Smooth muscle cell (in vitro differentiated cells): ENCODE data around the gene SNAPIN. TPM values are rescaled to one million over a fixed set of nuclear protein-coding genes. Genes with fewer than 3 reads are reported as not detected.

Experiments
- DNase-seq: peaks from one replicate; lab custom pipeline; 2025; ENCODE audit not compliant: unreplicated experiment; lab: John Stamatoyannopoulos, UW
- H2AFZ ChIP-seq: fragments of 200-600 bp; sonication (generic); 2 replicates; pipeline ENCODE4 v1.6.0; 2016; ENCODE audit warnings: antibody characterized with exemption, low read depth, mild to moderate bottlenecking
- H3F3A ChIP-seq: fragments of 200-600 bp; sonication (generic); 2 replicates; pipeline ENCODE4 v1.6.0; 2017; ENCODE audit warnings: antibody characterized with exemption, low read depth
- H3K27ac ChIP-seq: fragments of 200-600 bp; sonication (generic); 2 replicates; pipeline ENCODE4 v1.5.1; 2016; ENCODE audit warnings: low read depth, mild to moderate bottlenecking
- H3K27me3 ChIP-seq: fragments of 200-600 bp; sonication (generic); 2 replicates; pipeline ENCODE4 v1.6.1; 2016; ENCODE audit warnings: low read depth, mild to moderate bottlenecking
- H3K36me3 ChIP-seq: fragments of 200-600 bp; sonication (generic); 2 replicates; pipeline ENCODE4 v1.5.1; 2016; ENCODE audit warnings: low read depth
- H3K4me1 ChIP-seq: fragments of 200-600 bp; sonication (generic); 2 replicates; pipeline ENCODE4 v1.5.1; 2016; ENCODE audit warnings: low read depth
- H3K4me2 ChIP-seq: fragments of 200-600 bp; sonication (generic); 2 replicates; pipeline ENCODE4 v1.6.0; 2016; ENCODE audit warnings: mild to moderate bottlenecking
- H3K4me3 ChIP-seq: fragments of 200-600 bp; sonication (generic); 2 replicates; pipeline ENCODE4 v1.5.1; 2016; ENCODE audit warnings: mild to moderate bottlenecking
- H3K79me2 ChIP-seq: fragments of 200-600 bp; sonication (generic); 2 replicates; pipeline ENCODE4 v1.6.0; 2016; ENCODE audit warnings: low read depth, mild to moderate bottlenecking
- H3K9ac ChIP-seq: fragments of 200-600 bp; sonication (generic); 2 replicates; pipeline ENCODE4 v1.6.0; 2016; ENCODE audit warnings: low read depth
- H3K9me3 ChIP-seq: fragments of 200-600 bp; sonication (generic); replicated peaks from 2 replicates; pipeline ENCODE4 v1.5.1; 2016; ENCODE audit warnings: low read depth
- H4K20me1 ChIP-seq: fragments of 200-600 bp; sonication (generic); 2 replicates; pipeline ENCODE4 v1.6.0; 2016; ENCODE audit warnings: low read depth
- CTCF ChIP-seq: fragments of 200-600 bp; sonication (generic); IDR thresholded peaks from 2 replicates; pipeline ENCODE4 v1.5.1; 2017; ENCODE audit warnings: borderline replicate concordance, mild to moderate bottlenecking, antibody characterized with exemption; ENCODE audit not compliant: insufficient read depth, poor library complexity, severe bottlenecking
- WGBS: methylation state at CpG from one replicate; pipeline ENCODE4 v1.1.7; 2016; ENCODE audit warnings: low lambda C conversion rate; 5-methylcytosine and 5-hydroxymethylcytosine counted together
- polyA plus RNA-seq: library from polyadenylated mRNA; unstranded; fragments of >200 nt; fragmentation: Nextera tagmentation; extraction: Ambion mirVana; gene quantifications from 2 replicates; pipeline ENCODE4 v1.2.1, GENCODE V29; 2016
- total RNA-seq: library from RNA; depleted of rRNA; stranded (reverse); fragments of >200 nt; gene quantifications from 2 replicates; pipeline ENCODE4 v1.2.3, GENCODE V29; 2014

Gene SNAPIN
- total and polyA plus RNA-seq, 2 experiments from 2014 or later: 52.0 to 65.5 TPM

GRCh38 chr1:153610334-153610733, 48.2 kb upstream of the SNAPIN start:
- Histone ChIP-seq H3K27ac (peak overlapping the region; percentile 93), H3F3A (peaks cover 16% of the 10 kb centered on the region), H4K20me1 (no peaks in the 10 kb centered on the region), H3K4me3 (peak overlapping the region; percentile 21), H3K79me2 (peaks cover 33% of the 10 kb centered on the region), H3K36me3 (no peaks in the 10 kb centered on the region), H3K27me3 (no peaks in the 10 kb centered on the region), H3K9me3 (no peaks in the 10 kb centered on the region), H3K4me1 (peaks cover 47% of the 10 kb centered on the region), H2AFZ (no peak overlapping the region), H3K4me2 (peak overlapping the region; percentile 99), H3K9ac (peak overlapping the region; percentile 17)
- no peak for TF ChIP-seq CTCF
- DNase-seq: no peak
- 59% methylated on average over 4 of the region's 4 CpGs for WGBS

- Histone ChIP-seq H3K36me3 (no peaks in the 10 kb centered on the region), H4K20me1 (no peaks in the 10 kb centered on the region), H3K9me3 (no peaks in the 10 kb centered on the region), H3K4me2 (peak overlapping the region; percentile 99), H3F3A (peaks cover 16% of the 10 kb centered on the region), H3K79me2 (peaks cover 33% of the 10 kb centered on the region), H2AFZ (no peak overlapping the region), H3K27me3 (no peaks in the 10 kb centered on the region), H3K4me3 (peak overlapping the region; percentile 79), H3K4me1 (peaks cover 47% of the 10 kb centered on the region), H3K27ac (peak overlapping the region; percentile 93), H3K9ac (peak overlapping the region; percentile 17)
- no peak for DNase-seq
- 56% methylated on average over 4 of the region's 7 CpGs for WGBS
- TF ChIP-seq CTCF: no peak
Measured at GRCh38 chr1:153610811-153611301, 47.6 kb upstream of the SNAPIN start.

- peaks cover 33% of the 10 kb centered on the region for H3K79me2 ChIP-seq
- no peaks in the 10 kb centered on the region for H3K9me3 ChIP-seq
- no peaks in the 10 kb centered on the region for H4K20me1 ChIP-seq
- peaks cover 16% of the 10 kb centered on the region for H3F3A ChIP-seq
- peak overlapping the region; percentile 69 for H3K27ac ChIP-seq
- no peaks in the 10 kb centered on the region for H3K27me3 ChIP-seq
- peak overlapping the region; percentile 99 for H3K4me2 ChIP-seq
- no peaks in the 10 kb centered on the region for H3K36me3 ChIP-seq
- DNase-seq: no peak
- 100% methylated on average over 1 of the region's 1 CpG for WGBS
- no peak overlapping the region for H2AFZ ChIP-seq
- no peak for TF ChIP-seq CTCF
- H3K4me1 ChIP-seq: peaks cover 47% of the 10 kb centered on the region
- peak overlapping the region; percentile 86 for H3K9ac ChIP-seq
- peak overlapping the region; percentile 79 for H3K4me3 ChIP-seq
Measured at GRCh38 chr1:153611356-153611755, 47.1 kb upstream of the SNAPIN start.

- peaks cover 16% of the 10 kb centered on the region for H3F3A ChIP-seq
- no peak overlapping the region for H2AFZ ChIP-seq
- H3K4me3 ChIP-seq: peak overlapping the region; percentile 79
- H3K4me1 ChIP-seq: peaks cover 47% of the 10 kb centered on the region
- 61% methylated on average over 11 of the region's 11 CpGs for WGBS
- peak overlapping the region; percentile 99 for H3K4me2 ChIP-seq
- H3K9ac ChIP-seq: peak overlapping the region; percentile 86
- H3K9me3 ChIP-seq: no peaks in the 10 kb centered on the region
- no peaks in the 10 kb centered on the region for H3K27me3 ChIP-seq
- H3K79me2 ChIP-seq: peaks cover 33% of the 10 kb centered on the region
- H3K27ac ChIP-seq: peak overlapping the region; percentile 69
- no peaks in the 10 kb centered on the region for H3K36me3 ChIP-seq
- no peak for DNase-seq
- no peak for TF ChIP-seq CTCF
- no peaks in the 10 kb centered on the region for H4K20me1 ChIP-seq
Measured at GRCh38 chr1:153612111-153612754, 46.3 kb upstream of the SNAPIN start.
